Prostate gland (tissue), 2 donors: ENCODE results near the gene TOB1. TPM values are rescaled to one million over a fixed set of nuclear protein-coding genes. Genes with fewer than 3 reads are reported as not detected.

Source experiments
- DNase-seq: peaks from one replicate; pipeline ENCODE4 v3.0.0-alpha.2; 2019; ENCODE audit warnings: low spot score
- H3K27ac ChIP-seq, 2 donors: fragments of 200-600 bp; sonication (generic); 2 replicates each; pipeline ENCODE4 v1.5.1; 2017 to 2019
- H3K27me3 ChIP-seq: fragments of 200-600 bp; sonication (generic); replicated peaks from 2 replicates; pipeline ENCODE4 v1.5.1; 2019; ENCODE audit not compliant: insufficient read depth
- H3K36me3 ChIP-seq, 2 donors: fragments of 200-600 bp; sonication (generic); 1 replicate in 1 of 2; 2 replicates in 1 of 2; pipeline versions ENCODE4 v1.5.1 to v1.8.1; 2017 to 2019
- H3K4me1 ChIP-seq: fragments of 200-600 bp; sonication (generic); replicated peaks from 2 replicates; pipeline ENCODE4 v1.5.1; 2019
- H3K4me3 ChIP-seq, 2 donors: fragments of 200-600 bp; sonication (generic); 2 replicates each; pipeline ENCODE4 v1.5.1; 2017 to 2019
- H3K9me3 ChIP-seq: fragments of 200-600 bp; sonication (generic); 2 replicates; pipeline ENCODE4 v1.5.1; 2017
- CTCF ChIP-seq, 4 experiments: fragments of 200-600 bp in 2 of 4; fragments of 450-650 bp in 2 of 4; sonication (generic) in 2 of 4; IDR thresholded peaks; 1 replicate in 3 of 4; 2 replicates in 1 of 4; pipeline ENCODE4 v1.5.1; 2016 to 2019; ENCODE audit warnings: antibody characterized with exemption in 4 of 4, mild to moderate bottlenecking in 2 of 4, moderate library complexity in 2 of 4
- POLR2A ChIP-seq: fragments of 450-650 bp; IDR thresholded peaks from one replicate; pipeline ENCODE4 v1.6.1; 2016; ENCODE audit warnings: antibody characterized with exemption, mild to moderate bottlenecking
- POLR2AphosphoS5 ChIP-seq: sonication (generic); formaldehyde crosslinking; IDR thresholded peaks from one replicate; pipeline ENCODE4 v1.6.1; 2017; ENCODE audit warnings: antibody characterized with exemption
- WGBS: methylation state at CpG from one replicate; pipeline ENCODE4 v1.1.5; 2018; 5-methylcytosine and 5-hydroxymethylcytosine counted together
- intact Hi-C: fragments of 100-400 bp; cut with DNase I; formaldehyde crosslinking; loops from one replicate; pipeline ENCODE4 v1.14.2; 2022
- total RNA-seq, 2 donors: library from RNA; depleted of rRNA; stranded (reverse); fragments of >200 nt; gene quantifications; one replicate each; pipeline ENCODE4 v1.1.0, GENCODE V29; 2016

Gene TOB1
- total RNA-seq, 2 donors from 2014 or later, result 37.1 to 64.7 TPM

- Histone ChIP-seq H3K4me3 (no peak overlapping the region), H3K36me3 (no peaks in the 10 kb centered on the region), H3K9me3 (no peaks in the 10 kb centered on the region), H3K27ac (no peak overlapping the region), H3K4me1 (no peaks in the 10 kb centered on the region), H3K27me3 (no peaks in the 10 kb centered on the region)
- TF ChIP-seq CTCF (IDR thresholded peaks at IDR 0.05) (no peak), POLR2AphosphoS5 (no peak), POLR2A (no peak)
- no peak for DNase-seq
- intact Hi-C loops, result no loop called here
- 95% methylated on average over 5 of the region's 5 CpGs for WGBS
Measured at GRCh38 chr17:50816271-50816670, 49.9 kb downstream of the TOB1 start.

- 69% methylated on average over 3 of the region's 3 CpGs for WGBS
- Histone ChIP-seq H3K4me1 (no peaks in the 10 kb centered on the region), H3K9me3 (no peaks in the 10 kb centered on the region), H3K27me3 (no peaks in the 10 kb centered on the region), H3K4me3 (no peak overlapping the region), H3K36me3 (no peaks in the 10 kb centered on the region), H3K27ac (no peak overlapping the region)
- TF ChIP-seq CTCF (IDR thresholded peaks at IDR 0.05), result no peak
- TF ChIP-seq POLR2A, result no peak
- no peak for TF ChIP-seq POLR2AphosphoS5
- no peak for DNase-seq
- intact Hi-C loops, result no loop called here
Measured at GRCh38 chr17:50815400-50815799, 50.8 kb downstream of the TOB1 start.

- Histone ChIP-seq H3K27me3 (no peaks in the 10 kb centered on the region), H3K27ac (no peak overlapping the region), H3K4me3 (no peak overlapping the region), H3K9me3 (no peaks in the 10 kb centered on the region), H3K36me3 (no peaks in the 10 kb centered on the region), H3K4me1 (no peaks in the 10 kb centered on the region)
- no peak for TF ChIP-seq POLR2AphosphoS5
- no peak for TF ChIP-seq CTCF (IDR thresholded peaks at IDR 0.05)
- no peak for TF ChIP-seq POLR2A
- intact Hi-C loops, result no loop called here
- DNase-seq, result no peak
Measured at GRCh38 chr17:50813583-50813982, 52.6 kb downstream of the TOB1 start.

Other genes starting within 250 kb of the TOB1 start
- 10 to 100 TPM; 65.9 to 66.1 TPM for gene ABCC3, start 231.5 kb downstream of the TOB1 start, total RNA-seq
- 10 to 100 TPM; 31.2 to 36.0 TPM for gene ANKRD40, start 158.4 kb downstream of the TOB1 start, total RNA-seq
- gene LUC7L3, start 146.8 kb downstream of the TOB1 start, total RNA-seq, result 100 to 1,000 TPM in 1 of 2 donors, 10 to 100 TPM in 1; 45.4 to 234 TPM
- gene ANKRD40CL, start 98.8 kb downstream of the TOB1 start, total RNA-seq, result not detected
- gene WFIKKN2, start 30.8 kb downstream of the TOB1 start, total RNA-seq, result 1 to 10 TPM in 1 of 2 donors, under 1 TPM in 1; 0.18 to 2.4 TPM